NCI-H2227 treated with DMSO at 0.1 percent for 48 hours (cell line): ENCODE results near the gene WFIKKN1.

Experiments
- DNase-seq: peaks from one replicate; lab custom pipeline; 2025; lab: John Stamatoyannopoulos, UW

The WFIKKN1 gene

DNA sequence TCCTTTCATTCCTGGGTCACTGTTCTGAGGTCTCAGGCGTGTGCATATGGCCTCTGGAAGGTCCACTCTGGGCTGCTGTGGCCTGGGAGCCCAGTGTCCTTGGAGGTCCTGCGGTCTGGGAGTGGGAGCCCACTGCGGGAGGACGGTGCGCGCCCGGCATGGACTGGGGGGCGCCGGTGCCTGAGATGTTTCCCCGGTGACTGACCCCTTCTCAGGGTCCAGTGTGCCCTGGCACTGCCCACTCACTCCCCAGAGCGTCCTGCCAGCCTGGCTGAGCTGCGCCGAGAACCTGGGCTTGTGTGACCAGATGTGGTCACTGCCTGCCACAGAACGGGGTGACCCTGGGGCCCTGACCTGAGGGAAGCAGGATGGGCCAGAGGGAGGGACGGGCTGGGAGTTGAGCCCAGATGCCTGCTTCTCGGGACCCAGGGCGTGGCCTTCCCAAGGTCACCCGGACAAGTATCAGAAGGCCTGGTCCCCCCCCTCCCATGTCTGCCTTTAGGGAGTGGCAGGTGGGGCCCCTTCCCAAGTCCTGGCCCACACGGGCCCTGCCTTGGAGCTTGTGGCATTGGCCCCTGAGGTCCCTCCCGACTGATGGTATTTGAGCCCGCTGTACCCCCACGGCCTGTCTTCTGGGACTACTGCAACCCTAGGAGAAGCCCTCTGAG is 43.6 kb downstream of the WFIKKN1 start:
- no peak for DNase-seq

GRCh38 chr16:674968-675883 is 44.4 kb downstream of the WFIKKN1 start, which contains the start of gene RHBDL1:
TSS of gene RHBDL1 (plus strand) at chr16:675671. CDS start at chr16:675791, 120 bp downstream.
- DNase-seq, result no peak

DNA sequence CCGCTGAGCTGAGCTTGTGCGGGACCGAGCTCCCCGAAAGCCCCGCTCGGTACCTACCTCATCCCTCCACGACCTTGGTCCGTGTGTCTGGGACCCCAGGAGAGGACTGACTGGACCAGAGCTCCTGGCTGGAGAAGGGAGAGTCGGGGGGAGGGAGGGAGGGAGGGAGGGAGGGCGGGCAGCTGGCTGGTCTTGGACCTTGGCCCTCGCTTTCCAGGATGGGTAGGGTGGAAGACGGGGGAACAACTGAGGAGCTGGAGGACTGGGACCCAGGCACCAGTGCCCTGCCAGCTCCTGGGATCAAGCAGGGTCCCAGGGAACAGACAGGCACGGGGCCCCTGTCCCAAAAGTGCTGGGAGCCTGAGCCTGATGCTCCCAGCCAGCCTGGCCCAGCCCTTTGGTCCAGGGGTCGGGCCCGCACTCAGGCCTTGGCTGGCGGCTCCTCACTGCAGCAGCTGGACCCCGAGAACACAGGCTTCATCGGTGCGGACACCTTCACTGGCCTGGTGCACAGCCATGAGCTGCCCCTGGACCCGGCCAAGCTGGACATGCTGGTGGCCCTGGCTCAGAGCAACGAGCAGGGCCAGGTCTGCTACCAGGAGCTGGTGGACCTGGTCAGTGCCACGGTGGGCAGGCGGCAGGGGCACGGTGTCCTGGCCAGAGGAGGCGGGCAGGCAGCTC is 45.2 kb downstream of the WFIKKN1 start:
- no peak for DNase-seq

DNA sequence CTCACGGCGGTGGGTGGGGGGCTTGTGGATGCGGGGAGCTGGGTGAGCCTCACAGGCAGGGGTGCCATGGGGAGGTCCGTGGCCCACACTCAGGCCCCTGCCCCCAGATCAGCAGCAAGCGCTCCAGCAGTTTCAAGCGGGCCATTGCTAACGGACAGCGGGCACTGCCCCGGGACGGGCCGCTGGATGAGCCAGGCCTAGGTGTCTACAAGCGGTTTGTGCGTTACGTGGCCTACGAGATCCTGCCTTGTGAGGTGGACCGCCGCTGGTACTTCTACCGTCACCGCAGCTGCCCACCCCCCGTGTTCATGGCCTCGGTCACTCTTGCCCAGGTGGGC is 45.7 kb downstream of the WFIKKN1 start:
- no peak for DNase-seq

GRCh38 chr16:676913-677312 is 46.1 kb downstream of the WFIKKN1 start:
- no peak for DNase-seq

- DNase-seq, result no peak
These were observed 46.8 kb downstream of the WFIKKN1 start for GRCh38 chr16:677316-678190.

GRCh38 chr16:678209-678857 is 47.5 kb downstream of the WFIKKN1 start:
- DNase-seq, result no peak

DNA sequence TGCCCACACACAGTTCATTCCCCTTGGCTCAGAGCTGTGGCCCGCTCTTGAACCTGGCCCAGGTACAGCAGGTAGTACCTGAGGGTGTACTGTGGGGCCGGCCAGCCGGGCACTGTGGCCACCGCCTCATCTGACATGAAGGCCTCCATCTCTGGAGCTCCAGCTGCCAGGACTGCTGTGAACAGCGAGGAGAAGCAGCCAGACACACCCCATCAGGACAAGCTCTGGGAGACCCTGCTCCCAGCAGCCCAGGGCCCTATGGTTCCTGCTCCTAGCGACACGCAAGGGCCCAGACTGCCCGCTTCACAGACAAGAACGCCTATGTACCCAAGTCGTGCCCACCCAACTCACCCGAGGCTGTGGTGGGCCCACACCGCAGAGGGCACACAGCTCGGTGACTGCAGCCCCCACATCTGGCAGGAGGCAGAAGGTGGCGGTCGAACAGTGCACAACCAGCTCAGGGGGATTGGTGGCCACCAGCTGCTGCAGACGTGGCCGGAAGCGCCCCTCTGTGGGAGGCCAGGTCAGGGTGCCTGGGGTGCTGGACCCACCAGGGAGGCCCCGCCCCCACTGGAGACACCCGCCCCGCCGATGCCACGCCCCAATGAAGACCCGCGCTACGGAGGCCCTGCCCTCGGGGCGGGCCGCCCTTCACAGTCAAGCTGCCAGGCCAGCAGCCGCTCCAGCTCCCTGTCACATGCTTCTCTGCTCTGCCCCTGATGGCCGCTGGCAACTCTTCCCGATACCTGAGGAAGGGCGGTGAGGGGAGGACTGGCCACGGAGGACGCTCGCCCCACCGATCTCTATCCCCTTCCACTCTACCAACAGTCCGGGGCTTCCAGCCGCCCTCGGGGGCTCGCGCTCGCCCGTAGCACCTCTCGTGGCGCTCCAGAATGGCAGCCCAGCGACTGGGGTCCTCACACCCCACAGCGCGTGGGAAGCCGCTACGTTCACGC is 48.4 kb downstream of the WFIKKN1 start:
- DNase-seq, result peak; percentile 86

- peak; percentile 87 for DNase-seq
These were observed 49.2 kb downstream of the WFIKKN1 start, which contains the start of gene STUB1 for GRCh38 chr16:679814-680624. TSS of gene STUB1 (plus strand) at chr16:680410. CDS start at chr16:680526, 116 bp downstream.

DNA sequence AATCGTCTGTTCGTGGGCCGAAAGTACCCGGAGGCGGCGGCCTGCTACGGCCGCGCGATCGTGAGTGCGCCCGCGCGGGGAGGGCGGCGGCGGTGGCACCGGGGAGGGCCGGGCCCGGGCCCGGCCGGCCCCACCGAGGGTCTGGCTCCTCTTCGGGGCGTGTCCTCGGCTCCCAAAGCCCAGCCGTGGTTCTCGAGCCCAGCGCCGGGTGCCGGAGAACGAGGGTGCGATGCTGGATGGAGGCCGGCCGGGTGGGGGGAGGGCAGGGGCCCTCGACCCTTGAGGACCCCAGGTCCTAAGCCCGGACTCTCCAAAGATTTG is 49.8 kb downstream of the WFIKKN1 start:
- DNase-seq, result no peak

GRCh38 chr16:680967-681745 is 50.4 kb downstream of the WFIKKN1 start:
- DNase-seq, result no peak

DNA sequence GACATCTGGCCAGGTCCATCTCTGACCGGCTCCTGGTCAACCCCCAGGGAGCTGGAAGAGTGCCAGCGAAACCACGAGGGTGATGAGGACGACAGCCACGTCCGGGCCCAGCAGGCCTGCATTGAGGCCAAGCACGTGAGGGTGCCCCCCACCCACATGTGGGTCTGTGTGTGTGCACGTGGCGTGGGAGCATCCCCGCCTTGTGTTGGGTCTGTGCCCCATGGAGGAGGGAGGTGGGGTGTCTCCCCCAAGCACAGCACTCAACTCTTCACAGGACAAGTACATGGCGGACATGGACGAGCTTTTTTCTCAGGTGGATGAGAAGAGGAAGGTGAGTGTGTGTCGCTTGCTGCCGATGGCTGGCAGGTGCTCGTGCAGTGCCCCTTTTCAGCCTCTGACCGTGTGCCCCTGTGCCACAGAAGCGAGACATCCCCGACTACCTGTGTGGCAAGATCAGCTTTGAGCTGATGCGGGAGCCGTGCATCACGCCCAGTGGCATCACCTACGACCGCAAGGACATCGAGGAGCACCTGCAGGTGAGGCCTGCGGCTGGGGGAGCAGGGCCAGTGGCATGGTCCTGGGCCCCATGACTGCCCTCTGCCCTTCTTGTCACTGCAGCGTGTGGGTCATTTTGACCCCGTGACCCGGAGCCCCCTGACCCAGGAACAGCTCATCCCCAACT is 51.1 kb downstream of the WFIKKN1 start:
- no peak for DNase-seq

GRCh38 chr16:682493-683395 is 52.0 kb downstream of the WFIKKN1 start:
- no peak for DNase-seq

GRCh38 chr16:683396-684070 is 52.7 kb downstream of the WFIKKN1 start:
- no peak for DNase-seq
